Fibroblast of peridontal ligament (primary cell): Measurements from ENCODE around the gene ANO3.

Experiments
- DNase-seq: peaks from one replicate; pipeline ENCODE4 v3.0.0-alpha.2; 2010; ENCODE audit errors: extremely low read depth

The ANO3 gene

GRCh38 chr11:26708736-26709456 is 377.0 kb downstream of the ANO3 start:
- DNase-seq: no peak

- DNase-seq: no peak
These were observed 378.6 kb downstream of the ANO3 start for GRCh38 chr11:26710489-26710888.

GRCh38 chr11:26712497-26712896 is 380.6 kb downstream of the ANO3 start:
- DNase-seq: no peak
